ENCODE results near the gene VPS13D. TPM values are rescaled to one million over a fixed set of nuclear protein-coding genes. Genes with fewer than 3 reads are reported as not detected.
"Not testable (repeated sequence)": the region's sequence is repeated elsewhere in the genome, so short reads cannot be mapped to it uniquely, and the experiment has no call there.

VPS13D gene
- total RNA-seq, 2 experiments from 2014 or later: 32.5 to 39.9 TPM

- Mint-ChIP-seq H3K4me1 (ENCODE audit: low read depth) (peaks cover 11% of the 10 kb centered on the region), H3K9me3 (ENCODE audit: insufficient read depth) (no peaks in the 10 kb centered on the region), H3K4me3 (no peak overlapping the region), H3K27ac (no peak overlapping the region), H3K27me3 (ENCODE audit: low read depth) (no peaks in the 10 kb centered on the region), H3K36me3 (ENCODE audit: low read depth) (peaks cover 62% of the 10 kb centered on the region)
- DNase-seq (no peak), ATAC-seq (no peak)
- POLR2A ChIA-PET: interaction anchor here (1.6 kb wide), 1 partner anchor 161 kb away, joined by 3 read pairs; no protein-coding TSS in a partner anchor
- CTCF ChIA-PET: interaction anchor here (0.7 to 6.7 kb wide), 18 partner anchors 13 to 343 kb away, joined by 3 to 89 read pairs (median 4); partner anchors contain the start of gene DHRS3
Measured at GRCh38 chr1:12315146-12315545, 85.3 kb downstream of the VPS13D start.

- POLR2A ChIA-PET: no interaction called here
- Mint-ChIP-seq H3K4me1 (ENCODE audit: low read depth) (peaks cover 16% of the 10 kb centered on the region), H3K36me3 (ENCODE audit: low read depth) (peaks cover 59% of the 10 kb centered on the region), H3K9me3 (ENCODE audit: insufficient read depth) (no peaks in the 10 kb centered on the region), H3K27me3 (ENCODE audit: low read depth) (no peaks in the 10 kb centered on the region), H3K27ac (peak overlapping the region; percentile 37), H3K4me3 (no peak overlapping the region)
- CTCF ChIA-PET: interaction anchor here (1.2 kb wide), 1 partner anchor 191 kb away, joined by 3 read pairs; no protein-coding TSS in a partner anchor
- no peak for ATAC-seq
- no peak for DNase-seq
Measured at GRCh38 chr1:12316331-12316730, 86.5 kb downstream of the VPS13D start.

GRCh38 chr1:12320486-12320885, 90.7 kb downstream of the VPS13D start:
- H3K4me1 Mint-ChIP-seq (ENCODE audit: low read depth): peaks cover 6% of the 10 kb centered on the region
- H3K27me3 Mint-ChIP-seq (ENCODE audit: low read depth): no peaks in the 10 kb centered on the region
- ChIA-PET CTCF (interaction anchor here (3.5 kb wide), 1 partner anchor 338 kb away, joined by 23 read pairs; no protein-coding TSS in a partner anchor), POLR2A (no interaction called here)
- ATAC-seq (no peak), DNase-seq (no peak)
- peaks cover 58% of the 10 kb centered on the region for H3K36me3 Mint-ChIP-seq (ENCODE audit: low read depth)
- no peak overlapping the region for H3K27ac Mint-ChIP-seq
- no peak overlapping the region for H3K4me3 Mint-ChIP-seq
- no peaks in the 10 kb centered on the region for H3K9me3 Mint-ChIP-seq (ENCODE audit: insufficient read depth)

GRCh38 chr1:12324423-12324822, 94.6 kb downstream of the VPS13D start:
- Mint-ChIP-seq H3K9me3 (ENCODE audit: insufficient read depth) (no peaks in the 10 kb centered on the region), H3K4me1 (ENCODE audit: low read depth) (peaks cover 6% of the 10 kb centered on the region), H3K27ac (no peak overlapping the region), H3K36me3 (ENCODE audit: low read depth) (peaks cover 47% of the 10 kb centered on the region), H3K4me3 (no peak overlapping the region), H3K27me3 (ENCODE audit: low read depth) (no peaks in the 10 kb centered on the region)
- CTCF ChIA-PET: interaction anchor here (0.7 kb wide), 1 partner anchor 12 kb away, joined by 3 read pairs; no protein-coding TSS in a partner anchor
- POLR2A ChIA-PET: no interaction called here
- no peak for ATAC-seq
- no peak for DNase-seq

GRCh38 chr1:12324973-12325372, 95.1 kb downstream of the VPS13D start:
- POLR2A ChIA-PET: not testable (repeated sequence)

GRCh38 chr1:12326986-12327385, 97.2 kb downstream of the VPS13D start:
- H3K27me3 Mint-ChIP-seq (ENCODE audit: low read depth): no peaks in the 10 kb centered on the region
- H3K4me1 Mint-ChIP-seq (ENCODE audit: low read depth): no peaks in the 10 kb centered on the region
- peaks cover 39% of the 10 kb centered on the region for H3K36me3 Mint-ChIP-seq (ENCODE audit: low read depth)
- no peak for DNase-seq
- POLR2A ChIA-PET: no interaction called here
- ATAC-seq: no peak
- CTCF ChIA-PET: interaction anchor here (1.0 kb wide), 1 partner anchor 275 kb away, joined by 3 read pairs; no protein-coding TSS in a partner anchor
- no peaks in the 10 kb centered on the region for H3K9me3 Mint-ChIP-seq (ENCODE audit: insufficient read depth)
- no peak overlapping the region for H3K27ac Mint-ChIP-seq
- no peak overlapping the region for H3K4me3 Mint-ChIP-seq

More at GRCh38 chr1:12324973-12325372, 95.1 kb downstream of the VPS13D start:
- not testable (repeated sequence) for H3K4me1 Mint-ChIP-seq (ENCODE audit: low read depth); H3K27ac Mint-ChIP-seq; H3K27me3 Mint-ChIP-seq (ENCODE audit: low read depth); DNase-seq; H3K4me3 Mint-ChIP-seq; H3K9me3 Mint-ChIP-seq (ENCODE audit: insufficient read depth); ATAC-seq
- peaks cover 43% of the 10 kb centered on the region for H3K36me3 Mint-ChIP-seq (ENCODE audit: low read depth)
- CTCF ChIA-PET: interaction anchor here (0.7 kb wide), 1 partner anchor 11 kb away, joined by 3 read pairs; no protein-coding TSS in a partner anchor

GRCh38 chr1:12327566-12327965, 97.7 kb downstream of the VPS13D start:
- ChIA-PET POLR2A (no interaction called here), CTCF (interaction anchor here (0.7 kb wide), 1 partner anchor 52 kb away, joined by 3 read pairs; no protein-coding TSS in a partner anchor)
- Mint-ChIP-seq H3K4me3 (no peak overlapping the region), H3K27me3 (ENCODE audit: low read depth) (no peaks in the 10 kb centered on the region), H3K4me1 (ENCODE audit: low read depth) (no peaks in the 10 kb centered on the region), H3K9me3 (ENCODE audit: insufficient read depth) (no peaks in the 10 kb centered on the region), H3K27ac (no peak overlapping the region), H3K36me3 (ENCODE audit: low read depth) (peaks cover 37% of the 10 kb centered on the region)
- ATAC-seq: no peak
- DNase-seq: no peak

GRCh38 chr1:12333036-12333785, 103.4 kb downstream of the VPS13D start:
- CTCF ChIA-PET: no interaction called here
- H3K27ac Mint-ChIP-seq: no peak overlapping the region
- no peak for ATAC-seq
- H3K4me3 Mint-ChIP-seq: no peak overlapping the region
- H3K27me3 Mint-ChIP-seq (ENCODE audit: low read depth): no peaks in the 10 kb centered on the region
- no peaks in the 10 kb centered on the region for H3K4me1 Mint-ChIP-seq (ENCODE audit: low read depth)
- peaks cover 57% of the 10 kb centered on the region for H3K36me3 Mint-ChIP-seq (ENCODE audit: low read depth)
- DNase-seq: no peak
- no peaks in the 10 kb centered on the region for H3K9me3 Mint-ChIP-seq (ENCODE audit: insufficient read depth)
- POLR2A ChIA-PET: no interaction called here

- ChIA-PET POLR2A (interaction anchor here (1.7 kb wide), 1 partner anchor 10 kb away, joined by 8 read pairs; no protein-coding TSS in a partner anchor), CTCF (interaction anchor here (1.0 to 1.2 kb wide), 3 partner anchors 21 to 285 kb away, joined by 3 to 4 read pairs (median 4); no protein-coding TSS in a partner anchor)
- H3K27me3 Mint-ChIP-seq (ENCODE audit: low read depth): no peaks in the 10 kb centered on the region
- H3K4me3 Mint-ChIP-seq: no peak overlapping the region
- H3K36me3 Mint-ChIP-seq (ENCODE audit: low read depth): peaks cover 61% of the 10 kb centered on the region
- H3K27ac Mint-ChIP-seq: no peak overlapping the region
- H3K9me3 Mint-ChIP-seq (ENCODE audit: insufficient read depth): no peaks in the 10 kb centered on the region
- peaks cover 7% of the 10 kb centered on the region for H3K4me1 Mint-ChIP-seq (ENCODE audit: low read depth)
- DNase-seq (no peak), ATAC-seq (no peak)
Measured at GRCh38 chr1:12335815-12336214, 106.0 kb downstream of the VPS13D start.

- Mint-ChIP-seq H3K27me3 (ENCODE audit: low read depth) (no peaks in the 10 kb centered on the region), H3K4me3 (no peak overlapping the region), H3K36me3 (ENCODE audit: low read depth) (peaks cover 59% of the 10 kb centered on the region), H3K27ac (no peak overlapping the region), H3K9me3 (ENCODE audit: insufficient read depth) (no peaks in the 10 kb centered on the region), H3K4me1 (ENCODE audit: low read depth) (peaks cover 13% of the 10 kb centered on the region)
- CTCF ChIA-PET: interaction anchor here (0.6 to 1.2 kb wide), 4 partner anchors 12 to 284 kb away, joined by 3 to 4 read pairs (median 4); no protein-coding TSS in a partner anchor
- POLR2A ChIA-PET: interaction anchor here (0.7 kb wide), 1 partner anchor 282 kb away, joined by 3 read pairs; the partner anchor contains the start of gene DHRS3
- DNase-seq: no peak
- no peak for ATAC-seq
Measured at GRCh38 chr1:12336413-12336812, 106.6 kb downstream of the VPS13D start.

- no peaks in the 10 kb centered on the region for H3K27me3 Mint-ChIP-seq (ENCODE audit: low read depth)
- ChIA-PET CTCF (no interaction called here), POLR2A (no interaction called here)
- DNase-seq (no peak), ATAC-seq (no peak)
- H3K4me1 Mint-ChIP-seq (ENCODE audit: low read depth): peaks cover 27% of the 10 kb centered on the region
- H3K4me3 Mint-ChIP-seq: no peak overlapping the region
- H3K36me3 Mint-ChIP-seq (ENCODE audit: low read depth): peaks cover 63% of the 10 kb centered on the region
- H3K27ac Mint-ChIP-seq: no peak overlapping the region
- H3K9me3 Mint-ChIP-seq (ENCODE audit: insufficient read depth): no peaks in the 10 kb centered on the region
Measured at GRCh38 chr1:12338017-12338416, 108.2 kb downstream of the VPS13D start.

GRCh38 chr1:12338823-12339222, 109.0 kb downstream of the VPS13D start:
- CTCF ChIA-PET: interaction anchor here (0.8 to 1.6 kb wide), 3 partner anchors 96 to 320 kb away, joined by 3 to 6 read pairs (median 3); no protein-coding TSS in a partner anchor
- no peaks in the 10 kb centered on the region for H3K27me3 Mint-ChIP-seq (ENCODE audit: low read depth)
- POLR2A ChIA-PET: no interaction called here

More at GRCh38 chr1:12338823-12339222, 109.0 kb downstream of the VPS13D start:
- Mint-ChIP-seq H3K4me3 (no peak overlapping the region), H3K9me3 (ENCODE audit: insufficient read depth) (no peaks in the 10 kb centered on the region), H3K36me3 (ENCODE audit: low read depth) (peaks cover 59% of the 10 kb centered on the region), H3K27ac (no peak overlapping the region), H3K4me1 (ENCODE audit: low read depth) (peaks cover 30% of the 10 kb centered on the region)
- ATAC-seq (no peak), DNase-seq (no peak)
